ENCODE results near the gene IDS. TPM values are rescaled to one million over a fixed set of nuclear protein-coding genes. Genes with fewer than 3 reads are reported as not detected.
"Not testable (repeated sequence)": the region's sequence is repeated elsewhere in the genome, so short reads cannot be mapped to it uniquely, and the experiment has no call there.

The IDS gene
- total RNA-seq (2014; rRNA removed; shearing (Covaris generic); ENCODE audit: low replicate concordance): 134 and 263 TPM in 2 replicates

GRCh38 chrX:149504915-149505651 lies at the start of gene IDS:
IDS (minus strand) TSS chrX:149505306; CDS start chrX:149505137, 169 bp downstream.
- Histone ChIP-seq H3K9ac (ENCODE audit: low read length) (peak within 1 kb of the TSS; percentile 77), H3K36me3 (ENCODE audit: insufficient read depth, low read length) (peaks cover 14% of the 10 kb centered on the region), H3K27me3 (ENCODE audit: low read length) (no peaks in the 10 kb centered on the region), H3K4me3 (ENCODE audit: low read length) (peak within 1 kb of the TSS; percentile 73), H2AFZ (ENCODE audit: low read length) (peak within 1 kb of the TSS; percentile 64), H3K9me2 (replicated peaks; ENCODE audit: insufficient read depth, low read length) (no peaks in the 10 kb centered on the region), H3K4me1 (ENCODE audit: low read length) (peaks cover 46% of the 10 kb centered on the region), H4K20me1 (ENCODE audit: insufficient read depth, low read depth, low read length) (peaks cover 8% of the 10 kb centered on the region; the same call in 1 of the 2 replicates), H3K4me2 (ENCODE audit: low read depth, low read length, poor library complexity, severe bottlenecking) (peak within 1 kb of the TSS; percentile 68), H3K27ac (ENCODE audit: low read length) (peak within 1 kb of the TSS; percentile 89), H3K9me3 (ENCODE audit: low read length) (no peaks in the 10 kb centered on the region), H3K79me2 (ENCODE audit: low read length) (peaks cover 27% of the 10 kb centered on the region)
- peak; percentile 96 for DNase-seq

- H3K9ac ChIP-seq (ENCODE audit: low read length); H3K9me3 ChIP-seq (ENCODE audit: low read length); H3K4me2 ChIP-seq (ENCODE audit: low read depth, low read length, poor library complexity, severe bottlenecking); H3K4me3 ChIP-seq (ENCODE audit: low read length); H3K9me2 ChIP-seq (replicated peaks; ENCODE audit: insufficient read depth, low read length); H3K79me2 ChIP-seq (ENCODE audit: low read length); H3K27me3 ChIP-seq (ENCODE audit: low read length); H3K27ac ChIP-seq (ENCODE audit: low read length); H2AFZ ChIP-seq (ENCODE audit: low read length); H4K20me1 ChIP-seq (ENCODE audit: insufficient read depth, low read depth, low read length); H3K4me1 ChIP-seq (ENCODE audit: low read length); DNase-seq; H3K36me3 ChIP-seq (ENCODE audit: insufficient read depth, low read length): not testable (repeated sequence)
Observed at GRCh38 chrX:149551939-149552248, 46.8 kb upstream of the IDS start.

GRCh38 chrX:149551245-149551938 lies 46.3 kb upstream of the IDS start:
- H3K9ac ChIP-seq (ENCODE audit: low read length); H3K27ac ChIP-seq (ENCODE audit: low read length); H3K4me3 ChIP-seq (ENCODE audit: low read length); H3K4me2 ChIP-seq (ENCODE audit: low read depth, low read length, poor library complexity, severe bottlenecking); H3K4me1 ChIP-seq (ENCODE audit: low read length); H4K20me1 ChIP-seq (ENCODE audit: insufficient read depth, low read depth, low read length); H3K36me3 ChIP-seq (ENCODE audit: insufficient read depth, low read length); H2AFZ ChIP-seq (ENCODE audit: low read length); H3K79me2 ChIP-seq (ENCODE audit: low read length); H3K27me3 ChIP-seq (ENCODE audit: low read length); H3K9me3 ChIP-seq (ENCODE audit: low read length); H3K9me2 ChIP-seq (replicated peaks; ENCODE audit: insufficient read depth, low read length); DNase-seq: not testable (repeated sequence)

- not testable (repeated sequence) for H3K9me3 ChIP-seq (ENCODE audit: low read length); H3K79me2 ChIP-seq (ENCODE audit: low read length); H3K9ac ChIP-seq (ENCODE audit: low read length); H3K4me1 ChIP-seq (ENCODE audit: low read length); H4K20me1 ChIP-seq (ENCODE audit: insufficient read depth, low read depth, low read length); DNase-seq; H3K27me3 ChIP-seq (ENCODE audit: low read length); H2AFZ ChIP-seq (ENCODE audit: low read length); H3K9me2 ChIP-seq (replicated peaks; ENCODE audit: insufficient read depth, low read length); H3K4me2 ChIP-seq (ENCODE audit: low read depth, low read length, poor library complexity, severe bottlenecking); H3K36me3 ChIP-seq (ENCODE audit: insufficient read depth, low read length); H3K4me3 ChIP-seq (ENCODE audit: low read length); H3K27ac ChIP-seq (ENCODE audit: low read length)
Observed at GRCh38 chrX:149550454-149550853, 45.3 kb upstream of the IDS start.

GRCh38 chrX:149549701-149550100 lies 44.6 kb upstream of the IDS start, which contains the start of gene HSFX3:
HSFX3 (minus strand) TSS chrX:149549924; CDS start chrX:149549852, 72 bp downstream.
- H4K20me1 ChIP-seq (ENCODE audit: insufficient read depth, low read depth, low read length); H2AFZ ChIP-seq (ENCODE audit: low read length); DNase-seq; H3K4me2 ChIP-seq (ENCODE audit: low read depth, low read length, poor library complexity, severe bottlenecking); H3K27ac ChIP-seq (ENCODE audit: low read length); H3K4me1 ChIP-seq (ENCODE audit: low read length); H3K9me2 ChIP-seq (replicated peaks; ENCODE audit: insufficient read depth, low read length); H3K9ac ChIP-seq (ENCODE audit: low read length); H3K9me3 ChIP-seq (ENCODE audit: low read length); H3K79me2 ChIP-seq (ENCODE audit: low read length); H3K27me3 ChIP-seq (ENCODE audit: low read length); H3K4me3 ChIP-seq (ENCODE audit: low read length); H3K36me3 ChIP-seq (ENCODE audit: insufficient read depth, low read length): not testable (repeated sequence)

DNA sequence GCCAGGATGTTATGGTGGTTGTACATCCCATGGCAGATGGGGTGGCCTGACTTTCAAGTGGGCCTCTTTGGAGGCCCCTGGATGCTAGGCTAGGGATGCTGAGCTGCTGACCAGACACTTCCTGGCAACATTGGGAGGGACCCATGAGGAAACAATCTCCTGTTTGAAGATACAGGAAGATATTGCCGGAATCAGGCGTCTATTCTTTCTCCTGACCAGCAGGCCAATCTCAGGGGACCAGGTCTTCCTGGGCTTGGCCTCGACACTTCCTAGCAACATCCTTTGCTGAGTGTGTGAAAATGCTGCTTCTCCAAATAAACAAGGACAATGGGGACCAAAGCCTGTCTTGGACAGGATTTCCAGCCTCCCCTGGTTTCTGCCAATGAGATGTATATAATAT lies 42.7 kb upstream of the IDS start:
- H3K27me3 ChIP-seq (ENCODE audit: low read length); H3K79me2 ChIP-seq (ENCODE audit: low read length); DNase-seq; H3K9me3 ChIP-seq (ENCODE audit: low read length); H3K4me3 ChIP-seq (ENCODE audit: low read length); H3K27ac ChIP-seq (ENCODE audit: low read length); H3K9ac ChIP-seq (ENCODE audit: low read length); H4K20me1 ChIP-seq (ENCODE audit: insufficient read depth, low read depth, low read length); H3K4me1 ChIP-seq (ENCODE audit: low read length); H2AFZ ChIP-seq (ENCODE audit: low read length); H3K36me3 ChIP-seq (ENCODE audit: insufficient read depth, low read length); H3K9me2 ChIP-seq (replicated peaks; ENCODE audit: insufficient read depth, low read length); H3K4me2 ChIP-seq (ENCODE audit: low read depth, low read length, poor library complexity, severe bottlenecking): not testable (repeated sequence)

DNA sequence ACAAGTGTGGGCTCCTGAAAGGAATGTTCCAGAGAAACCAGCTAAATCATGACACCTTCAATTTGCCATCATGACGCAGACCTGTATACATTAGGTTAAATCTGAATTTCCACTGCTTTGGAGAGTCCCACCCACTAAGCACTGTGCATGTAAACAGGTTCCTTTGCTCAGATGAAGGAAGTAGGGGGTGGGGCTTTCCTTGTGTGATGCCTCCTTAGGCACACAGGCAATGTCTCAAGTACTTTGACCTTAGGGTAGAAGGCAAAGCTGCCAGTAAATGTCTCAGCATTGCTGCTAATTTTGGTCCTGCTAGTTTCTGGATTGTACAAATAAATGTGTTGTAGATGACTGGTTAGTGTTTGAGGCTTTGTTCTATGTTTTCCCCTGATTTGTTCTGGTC lies 41.9 kb upstream of the IDS start:
- H3K9me2 ChIP-seq (replicated peaks; ENCODE audit: insufficient read depth, low read length); H3K79me2 ChIP-seq (ENCODE audit: low read length); H3K36me3 ChIP-seq (ENCODE audit: insufficient read depth, low read length); H3K9me3 ChIP-seq (ENCODE audit: low read length); H3K4me1 ChIP-seq (ENCODE audit: low read length); H3K4me2 ChIP-seq (ENCODE audit: low read depth, low read length, poor library complexity, severe bottlenecking); H3K4me3 ChIP-seq (ENCODE audit: low read length); H3K9ac ChIP-seq (ENCODE audit: low read length); H4K20me1 ChIP-seq (ENCODE audit: insufficient read depth, low read depth, low read length); H3K27ac ChIP-seq (ENCODE audit: low read length); H2AFZ ChIP-seq (ENCODE audit: low read length); H3K27me3 ChIP-seq (ENCODE audit: low read length): not testable (repeated sequence)
- DNase-seq: peak; percentile 9

DNA sequence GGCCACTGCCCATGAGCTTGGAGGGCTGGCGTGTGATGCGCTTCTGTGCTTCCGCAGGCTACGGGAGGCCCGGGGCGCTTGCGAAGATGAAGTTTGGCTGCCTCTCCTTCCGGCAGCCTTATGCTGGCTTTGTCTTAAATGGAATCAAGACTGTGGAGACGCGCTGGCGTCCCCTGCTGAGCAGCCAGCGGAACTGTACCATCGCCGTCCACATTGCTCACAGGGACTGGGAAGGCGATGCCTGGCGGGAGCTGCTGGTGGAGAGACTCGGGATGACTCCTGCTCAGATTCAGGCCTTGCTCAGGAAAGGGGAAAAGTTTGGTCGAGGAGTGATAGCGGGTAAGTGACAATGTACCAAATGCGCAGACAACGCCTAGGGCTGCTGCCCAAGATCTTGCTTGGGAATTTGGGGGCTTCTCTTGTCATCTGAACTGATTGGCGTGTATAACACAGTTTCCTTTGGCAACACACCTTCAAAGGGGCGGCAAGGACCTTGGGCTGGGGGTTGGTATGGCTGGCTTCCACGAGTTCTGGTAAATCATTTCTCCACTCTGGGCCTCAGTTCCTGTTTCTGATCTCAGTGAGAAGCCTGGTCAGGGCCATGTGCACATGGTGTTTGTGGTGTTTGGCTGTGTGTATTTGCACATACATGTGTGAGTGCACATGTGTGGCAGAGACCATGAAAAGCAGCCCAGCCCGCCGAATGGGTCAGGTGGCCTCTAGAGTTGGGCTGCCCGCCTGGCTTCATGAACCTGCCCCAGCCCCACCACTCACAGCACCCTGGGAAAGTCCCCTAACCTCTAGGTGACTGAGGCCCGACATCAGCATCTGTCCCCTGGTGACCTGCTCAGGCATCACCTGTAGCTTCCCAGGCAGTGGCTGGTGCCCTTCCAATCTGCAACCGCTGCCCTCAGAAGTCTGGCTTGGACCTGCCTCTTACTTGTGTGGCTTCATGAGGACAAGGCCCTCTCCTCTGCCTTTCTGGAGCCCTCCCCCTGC lies 40.7 kb upstream of the IDS start:
- H4K20me1 ChIP-seq (ENCODE audit: insufficient read depth, low read depth, low read length); H2AFZ ChIP-seq (ENCODE audit: low read length); H3K9ac ChIP-seq (ENCODE audit: low read length); H3K4me2 ChIP-seq (ENCODE audit: low read depth, low read length, poor library complexity, severe bottlenecking); H3K27me3 ChIP-seq (ENCODE audit: low read length); H3K4me3 ChIP-seq (ENCODE audit: low read length); H3K36me3 ChIP-seq (ENCODE audit: insufficient read depth, low read length); H3K4me1 ChIP-seq (ENCODE audit: low read length); H3K79me2 ChIP-seq (ENCODE audit: low read length); H3K9me2 ChIP-seq (replicated peaks; ENCODE audit: insufficient read depth, low read length); H3K9me3 ChIP-seq (ENCODE audit: low read length); H3K27ac ChIP-seq (ENCODE audit: low read length): not testable (repeated sequence)
- peak; percentile 60 for DNase-seq

All from Karpas-422 (cell line).